ACC112 (cell line): ENCODE measurements around the gene SLC16A5.

Source experiments
- H2AFZ ChIP-seq: fragments of 200-600 bp; sonication (generic); one replicate; pipeline ENCODE4 v1.6.0; 2017; ENCODE audit warnings: antibody characterized with exemption, low read length; ENCODE audit not compliant: unreplicated experiment
- H3K27ac ChIP-seq: fragments of 200-600 bp; sonication (generic); 2 replicates; pipeline ENCODE4 v1.5.1; 2014; ENCODE audit warnings: low read depth, mild to moderate bottlenecking, antibody characterized with exemption, low read length, moderate library complexity
- H3K27me3 ChIP-seq: fragments of 200-600 bp; sonication (generic); 2 replicates; pipeline ENCODE4 v1.6.1; 2014; ENCODE audit warnings: mild to moderate bottlenecking, antibody characterized with exemption, low read length, moderate library complexity, mixed read lengths; ENCODE audit not compliant: insufficient read depth
- H3K36me3 ChIP-seq: fragments of 200-600 bp; sonication (generic); 2 replicates; pipeline ENCODE4 v1.6.1; 2016; ENCODE audit warnings: mild to moderate bottlenecking, antibody characterized with exemption, low read length, moderate library complexity, mixed read lengths; ENCODE audit not compliant: insufficient read depth
- H3K4me1 ChIP-seq: fragments of 200-600 bp; sonication (generic); one replicate; pipeline ENCODE4 v1.6.1; 2016; ENCODE audit warnings: low read length, mixed read lengths; ENCODE audit not compliant: insufficient read depth, unreplicated experiment, control insufficient read depth
- H3K4me3 ChIP-seq: fragments of 200-600 bp; sonication (generic); 2 replicates; pipeline ENCODE4 v1.5.1; 2014; ENCODE audit warnings: mild to moderate bottlenecking, low read depth, low read length
- H3K79me2 ChIP-seq: fragments of 200-600 bp; sonication (generic); one replicate; pipeline ENCODE4 v1.6.0; 2016; ENCODE audit warnings: low read length; ENCODE audit not compliant: control insufficient read depth, unreplicated experiment, insufficient read depth

Gene SLC16A5

GRCh38 chr17:75102385-75102821 lies 14.6 kb downstream of the SLC16A5 start:
- Histone ChIP-seq H3K79me2 (no peaks in the 10 kb centered on the region), H3K4me1 (no peaks in the 10 kb centered on the region), H3K4me3 (no peak overlapping the region), H3K36me3 (no peaks in the 10 kb centered on the region), H3K27ac (no peak overlapping the region), H2AFZ (no peak overlapping the region), H3K27me3 (no peaks in the 10 kb centered on the region)

- Histone ChIP-seq H2AFZ (no peak overlapping the region), H3K4me1 (no peaks in the 10 kb centered on the region), H3K79me2 (no peaks in the 10 kb centered on the region), H3K27me3 (no peaks in the 10 kb centered on the region), H3K27ac (no peak overlapping the region), H3K4me3 (no peak overlapping the region), H3K36me3 (no peaks in the 10 kb centered on the region)
These were observed 16.1 kb downstream of the SLC16A5 start for GRCh38 chr17:75103601-75104554.

GRCh38 chr17:75105126-75106080 lies 17.6 kb downstream of the SLC16A5 start:
- no peaks in the 10 kb centered on the region for H3K79me2 ChIP-seq
- H3K27ac ChIP-seq: no peak overlapping the region
- H3K4me3 ChIP-seq: no peak overlapping the region
- H3K27me3 ChIP-seq: 0 out of 2 replicates have a peak, but pooled peaks cover 3% of the 10 kb centered on the region
- H3K4me1 ChIP-seq: no peaks in the 10 kb centered on the region
- H3K36me3 ChIP-seq: no peaks in the 10 kb centered on the region
- no peak overlapping the region for H2AFZ ChIP-seq

- H3K4me3 ChIP-seq: no peak overlapping the region
- H3K4me1 ChIP-seq: no peaks in the 10 kb centered on the region
- H3K27me3 ChIP-seq: 0 out of 2 replicates have a peak, but pooled peaks cover 3% of the 10 kb centered on the region
- H3K27ac ChIP-seq: no peak overlapping the region
- H3K79me2 ChIP-seq: no peaks in the 10 kb centered on the region
- H3K36me3 ChIP-seq: no peaks in the 10 kb centered on the region
- no peak overlapping the region for H2AFZ ChIP-seq
These were observed 20.4 kb downstream of the SLC16A5 start for GRCh38 chr17:75108193-75108592.

- H2AFZ ChIP-seq: peak overlapping the region; percentile 44
- H3K27ac ChIP-seq: no peak overlapping the region
- peak overlapping the region; percentile 90 for H3K4me3 ChIP-seq
- H3K36me3 ChIP-seq: no peaks in the 10 kb centered on the region
- H3K4me1 ChIP-seq: no peaks in the 10 kb centered on the region
- 0 out of 2 replicates have a peak, but pooled peaks cover 3% of the 10 kb centered on the region for H3K27me3 ChIP-seq
- no peaks in the 10 kb centered on the region for H3K79me2 ChIP-seq
These were observed 21.3 kb downstream of the SLC16A5 start for GRCh38 chr17:75109046-75109406.

GRCh38 chr17:75109407-75110233 lies 21.9 kb downstream of the SLC16A5 start, which contains the start of gene ARMC7:
Gene ARMC7, plus strand, starts transcription at chr17:75109969. Its CDS starts 320 bp downstream, at chr17:75110289.
- Histone ChIP-seq H3K4me1 (peaks cover 2% of the 10 kb centered on the region), H3K36me3 (no peaks in the 10 kb centered on the region), H3K79me2 (no peaks in the 10 kb centered on the region), H3K27me3 (0 out of 2 replicates have a peak, but pooled peaks cover 3% of the 10 kb centered on the region), H3K4me3 (peak within 1 kb of the TSS; percentile 90), H3K27ac (no peak within 1 kb of the TSS), H2AFZ (peak within 1 kb of the TSS; percentile 83)

- H3K79me2 ChIP-seq: no peaks in the 10 kb centered on the region
- H2AFZ ChIP-seq: peak overlapping the region; percentile 83
- H3K4me3 ChIP-seq: peak overlapping the region; percentile 90
- H3K27ac ChIP-seq: no peak overlapping the region
- H3K36me3 ChIP-seq: no peaks in the 10 kb centered on the region
- H3K4me1 ChIP-seq: peaks cover 5% of the 10 kb centered on the region
- H3K27me3 ChIP-seq: 0 out of 2 replicates have a peak, but pooled peaks cover 3% of the 10 kb centered on the region
These were observed 22.6 kb downstream of the SLC16A5 start for GRCh38 chr17:75110234-75110937.

GRCh38 chr17:75111777-75112335 lies 24.1 kb downstream of the SLC16A5 start:
- H3K36me3 ChIP-seq: no peaks in the 10 kb centered on the region
- H3K79me2 ChIP-seq: no peaks in the 10 kb centered on the region
- H3K4me1 ChIP-seq: peaks cover 5% of the 10 kb centered on the region
- 0 out of 2 replicates have a peak, but pooled peaks cover 3% of the 10 kb centered on the region for H3K27me3 ChIP-seq
- no peak overlapping the region for H3K27ac ChIP-seq
- no peak overlapping the region for H3K4me3 ChIP-seq
- no peak overlapping the region for H2AFZ ChIP-seq

GRCh38 chr17:75113798-75114551 lies 26.2 kb downstream of the SLC16A5 start:
- no peak overlapping the region for H3K27ac ChIP-seq
- peaks cover 5% of the 10 kb centered on the region for H3K4me1 ChIP-seq
- H3K36me3 ChIP-seq: no peaks in the 10 kb centered on the region
- H2AFZ ChIP-seq: peak overlapping the region; percentile 64
- H3K4me3 ChIP-seq: peak overlapping the region; percentile 66
- no peaks in the 10 kb centered on the region for H3K79me2 ChIP-seq
- H3K27me3 ChIP-seq: 0 out of 2 replicates have a peak, but pooled peaks cover 2% of the 10 kb centered on the region
